ENCODE results near the gene ZNF625. TPM values are rescaled to one million over a fixed set of nuclear protein-coding genes. Genes with fewer than 3 reads are reported as not detected.

ZNF625 gene
- total RNA-seq, 1 experiment from 2014 or later: 30.7 TPM

DNA sequence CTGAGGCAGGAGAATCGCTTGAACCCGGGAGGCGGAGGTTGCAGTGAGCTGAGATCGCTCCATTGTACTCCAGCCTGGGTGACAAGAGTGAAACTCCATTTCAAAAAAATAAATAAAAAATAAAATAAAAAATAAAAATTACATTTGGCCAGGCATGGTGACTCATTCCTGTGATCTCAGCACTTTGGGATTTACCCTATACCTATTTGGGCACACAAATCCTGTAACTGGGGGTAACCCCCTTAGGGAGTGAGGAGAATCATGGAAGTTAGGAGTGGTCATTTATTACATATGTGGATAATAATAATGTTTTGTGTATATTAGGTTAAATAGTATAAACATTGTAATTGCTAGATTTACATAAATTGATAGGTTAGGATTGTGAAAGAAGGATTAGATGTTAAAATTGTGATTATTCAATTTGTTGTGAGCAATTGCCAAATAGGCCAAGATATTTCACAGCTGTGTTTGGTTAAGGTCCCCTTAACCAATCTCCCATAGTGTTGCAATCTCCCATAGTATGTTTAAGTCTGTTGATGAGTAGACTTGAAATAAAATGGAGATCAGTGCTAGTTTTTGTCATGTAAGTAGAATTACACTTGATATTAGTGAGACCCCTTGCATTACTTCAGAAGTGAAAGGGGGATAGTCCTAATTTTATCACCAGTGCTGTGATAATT lies 61.3 kb downstream of the ZNF625 start:
- Histone ChIP-seq H3K4me1 (ENCODE audit: insufficient read depth, low read length) (no peaks in the 10 kb centered on the region), H3K56ac (ENCODE audit: insufficient read length, low read depth, low read length) (no peak overlapping the region), H3K14ac (ENCODE audit: insufficient read depth, low read length) (no peak overlapping the region), H4K5ac (ENCODE audit: insufficient read length, low read depth, low read length) (no peak overlapping the region), H3K4me2 (ENCODE audit: insufficient read depth, insufficient read length, low read length) (no peak overlapping the region), H3K79me1 (ENCODE audit: insufficient read depth, low read depth, low read length, poor library complexity, severe bottlenecking) (peaks cover 7% of the 10 kb centered on the region), H3K18ac (ENCODE audit: insufficient read length, low read depth, low read length) (no peak overlapping the region), H4K20me1 (ENCODE audit: control insufficient read depth, insufficient read depth, insufficient read length) (no peaks in the 10 kb centered on the region), H3K9me3 (ENCODE audit: control insufficient read depth, low read depth, low read length) (no peaks in the 10 kb centered on the region), H4K8ac (replicated peaks; ENCODE audit: insufficient read length, low read depth, low read length) (no peak overlapping the region), H3K4ac (ENCODE audit: low read depth, low read length) (no peak overlapping the region), H3K23me2 (ENCODE audit: insufficient read length, low read depth, low read length, poor library complexity, severe bottlenecking) (peaks cover 4% of the 10 kb centered on the region), H3K27me3 (ENCODE audit: insufficient read depth, low read length) (no peaks in the 10 kb centered on the region), H2BK5ac (ENCODE audit: insufficient read length, low read length) (no peak overlapping the region), H2AFZ (ENCODE audit: low read length) (no peak overlapping the region), H3K9ac (ENCODE audit: extremely low read depth, insufficient read length, low read length) (no peak overlapping the region), H2BK20ac (ENCODE audit: low read depth, low read length, poor library complexity, severe bottlenecking) (no peak overlapping the region), H3K27ac (ENCODE audit: insufficient read length, low read depth, low read length) (no peak overlapping the region), H3K79me2 (ENCODE audit: insufficient read depth, low read length) (peaks cover 4% of the 10 kb centered on the region; the same call in 1 of the 2 replicates), H2BK15ac (ENCODE audit: low read depth, low read length) (no peak overlapping the region), H2BK12ac (ENCODE audit: insufficient read length, low read depth, low read length) (no peak overlapping the region), H3K23ac (ENCODE audit: insufficient read length, low read depth, low read length) (no peak overlapping the region), H2BK120ac (ENCODE audit: low read depth, low read length, poor library complexity, severe bottlenecking) (no peak overlapping the region), H3T11ph (ENCODE audit: low read length) (no peak overlapping the region), H2AK5ac (ENCODE audit: insufficient read length, low read length) (no peak overlapping the region), H4K91ac (ENCODE audit: insufficient read length, low read depth, low read length) (no peak overlapping the region)
- TF ChIP-seq, protein P1, sequence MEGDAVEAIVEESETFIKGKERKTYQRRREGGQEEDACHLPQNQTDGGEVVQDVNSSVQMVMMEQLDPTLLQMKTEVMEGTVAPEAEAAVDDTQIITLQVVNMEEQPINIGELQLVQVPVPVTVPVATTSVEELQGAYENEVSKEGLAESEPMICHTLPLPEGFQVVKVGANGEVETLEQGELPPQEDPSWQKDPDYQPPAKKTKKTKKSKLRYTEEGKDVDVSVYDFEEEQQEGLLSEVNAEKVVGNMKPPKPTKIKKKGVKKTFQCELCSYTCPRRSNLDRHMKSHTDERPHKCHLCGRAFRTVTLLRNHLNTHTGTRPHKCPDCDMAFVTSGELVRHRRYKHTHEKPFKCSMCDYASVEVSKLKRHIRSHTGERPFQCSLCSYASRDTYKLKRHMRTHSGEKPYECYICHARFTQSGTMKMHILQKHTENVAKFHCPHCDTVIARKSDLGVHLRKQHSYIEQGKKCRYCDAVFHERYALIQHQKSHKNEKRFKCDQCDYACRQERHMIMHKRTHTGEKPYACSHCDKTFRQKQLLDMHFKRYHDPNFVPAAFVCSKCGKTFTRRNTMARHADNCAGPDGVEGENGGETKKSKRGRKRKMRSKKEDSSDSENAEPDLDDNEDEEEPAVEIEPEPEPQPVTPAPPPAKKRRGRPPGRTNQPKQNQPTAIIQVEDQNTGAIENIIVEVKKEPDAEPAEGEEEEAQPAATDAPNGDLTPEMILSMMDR (conservative IDR thresholded peaks at IDR 0.05): no peak
- Mint-ChIP-seq H3K9me3 (peaks cover 42 to 56% of the 10 kb centered on the region in 2 experiments), H3K27ac (no peak overlapping the region), H3K36me3 (ENCODE audit: insufficient read depth in 1 of 3, low read depth in 3 of 3) (peaks cover 61 to 67% (median 62%) of the 10 kb centered on the region in 3 experiments), H3K4me3 (no peak overlapping the region), H3K4me1 (peaks cover 12 to 19% of the 10 kb centered on the region in 2 experiments), H3K27me3 (ENCODE audit: low read depth) (no peaks in the 10 kb centered on the region)
- no peak for DNase-seq
- no CpG with 5 or more reads among the region's 4 CpGs for WGBS (ENCODE audit: extremely low coverage, insufficient read length, low lambda C conversion rate)

Other genes with a start within 250 kb of the ZNF625 start
- gene ZNF700, start 231.6 kb downstream of the ZNF625 start, total RNA-seq (2021): 9.3 and 9.9 TPM in 2 replicates
- gene ZNF763, start 191.7 kb downstream of the ZNF625 start, total RNA-seq (2021): 0.77 and 1.3 TPM in 2 replicates
- gene ZNF433, start 121.1 kb downstream of the ZNF625 start, total RNA-seq (2021): 1.9 and 2.4 TPM in 2 replicates
- 5.4 and 5.6 TPM in 2 replicates for gene ZNF878, start 103.8 kb downstream of the ZNF625 start, total RNA-seq (2021)
- 8.7 and 10.0 TPM in 2 replicates for gene ZNF844, start 92.0 kb downstream of the ZNF625 start, total RNA-seq (2021)
- 5.6 and 5.7 TPM in 2 replicates for gene ZNF20, start 16.4 kb downstream of the ZNF625 start, total RNA-seq (2021)
- 9.8 and 10.8 TPM in 2 replicates for gene ZNF136, start 6.4 kb upstream of the ZNF625 start, total RNA-seq (2021)
- gene ZNF44, start 138.1 kb upstream of the ZNF625 start, total RNA-seq (2021): 6.6 and 6.9 TPM in 2 replicates
- gene ZNF563, start 176.9 kb upstream of the ZNF625 start, total RNA-seq (2021): 1.9 TPM in 2 replicates
- 3.7 and 4.0 TPM in 2 replicates for gene ZNF442, start 208.9 kb upstream of the ZNF625 start, total RNA-seq (2021)
- gene ZNF799, start 244.5 kb upstream of the ZNF625 start, total RNA-seq (2021): 4.1 and 5.2 TPM in 2 replicates